ENCODE results near the gene SLC36A1.

The SLC36A1 gene

GRCh38 chr5:151454166-151454565 is 6.8 kb downstream of the SLC36A1 start:
- no peak for DNase-seq

- DNase-seq: no peak
Measured at GRCh38 chr5:151454889-151455288, 7.5 kb downstream of the SLC36A1 start.

GRCh38 chr5:151456321-151456940 is 9.0 kb downstream of the SLC36A1 start:
- no peak for DNase-seq

GRCh38 chr5:151458314-151458713 is 10.9 kb downstream of the SLC36A1 start:
- no peak for DNase-seq

- no peak for DNase-seq
Measured at GRCh38 chr5:151459680-151460324, 12.4 kb downstream of the SLC36A1 start.

GRCh38 chr5:151461312-151461711 is 13.9 kb downstream of the SLC36A1 start:
- no peak for DNase-seq

GRCh38 chr5:151463137-151464029 is 16.0 kb downstream of the SLC36A1 start:
- no peak for DNase-seq

- DNase-seq: no peak
Measured at GRCh38 chr5:151464101-151464500, 16.7 kb downstream of the SLC36A1 start.

- no peak for DNase-seq
Measured at GRCh38 chr5:151465476-151465875, 18.1 kb downstream of the SLC36A1 start.

- DNase-seq: no peak
Measured at GRCh38 chr5:151467576-151467975, 20.2 kb downstream of the SLC36A1 start.

GRCh38 chr5:151469386-151469785 is 22.0 kb downstream of the SLC36A1 start:
- no peak for DNase-seq

- no peak for DNase-seq
Measured at GRCh38 chr5:151469992-151470391, 22.6 kb downstream of the SLC36A1 start.

GRCh38 chr5:151470439-151470838 is 23.0 kb downstream of the SLC36A1 start:
- DNase-seq: no peak

- DNase-seq: no peak
Measured at GRCh38 chr5:151471276-151471675, 23.9 kb downstream of the SLC36A1 start.

- DNase-seq: no peak
Measured at GRCh38 chr5:151474799-151475198, 27.4 kb downstream of the SLC36A1 start.

GRCh38 chr5:151475388-151475787 is 28.0 kb downstream of the SLC36A1 start:
- DNase-seq: no peak

GRCh38 chr5:151476016-151476415 is 28.6 kb downstream of the SLC36A1 start:
- DNase-seq: no peak

- no peak for DNase-seq
Measured at GRCh38 chr5:151477101-151477500, 29.7 kb downstream of the SLC36A1 start.

- DNase-seq: no peak
Measured at GRCh38 chr5:151480384-151481293, 33.2 kb downstream of the SLC36A1 start.

GRCh38 chr5:151483176-151483575 is 35.8 kb downstream of the SLC36A1 start:
- DNase-seq: no peak

GRCh38 chr5:151483647-151484046 is 36.2 kb downstream of the SLC36A1 start:
- peak; percentile 12 for DNase-seq

- no peak for DNase-seq
Measured at GRCh38 chr5:151487544-151487943, 40.1 kb downstream of the SLC36A1 start.

GRCh38 chr5:151490627-151491026 is 43.2 kb downstream of the SLC36A1 start:
- no peak for DNase-seq
